Skeletal muscle cell (primary cell): ENCODE data around the gene CPA1.

Source experiments
- DNase-seq: peaks from one replicate; pipeline ENCODE4 v3.0.0-alpha.2; 2010; ENCODE audit warnings: low read depth
- H3K4me3 ChIP-seq: 2 replicates; pipeline ENCODE4 v1.5.1; 2011; ENCODE audit warnings: low read depth, mild to moderate bottlenecking, control low read depth, low read length, moderate library complexity

Gene CPA1

GRCh38 chr7:130387628-130388403 is 7.5 kb downstream of the CPA1 start:
- no peak overlapping the region for H3K4me3 ChIP-seq
- DNase-seq, result peak; percentile 82

GRCh38 chr7:130388671-130389070 is 8.4 kb downstream of the CPA1 start:
- H3K4me3 ChIP-seq, result no peak overlapping the region
- no peak for DNase-seq

DNA sequence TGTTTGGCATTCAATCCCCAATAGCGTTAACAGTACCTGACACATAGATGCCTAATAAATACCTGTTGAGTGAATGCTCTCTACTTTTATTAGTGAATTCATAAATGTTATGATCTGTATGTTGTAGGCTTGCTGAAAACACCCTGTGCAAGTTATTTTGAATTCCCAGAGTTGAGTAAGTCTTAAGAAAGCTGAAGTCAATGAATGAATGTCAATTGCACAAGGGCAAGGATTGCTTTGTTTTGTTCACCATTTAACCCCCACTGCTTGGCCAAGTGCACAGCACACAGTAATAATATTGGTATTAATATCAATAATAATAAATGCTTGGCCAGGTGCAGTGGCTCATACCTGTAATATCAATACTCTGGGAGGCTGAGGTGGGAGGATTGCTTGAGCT is 10.2 kb downstream of the CPA1 start:
- no peak overlapping the region for H3K4me3 ChIP-seq
- no peak for DNase-seq

DNA sequence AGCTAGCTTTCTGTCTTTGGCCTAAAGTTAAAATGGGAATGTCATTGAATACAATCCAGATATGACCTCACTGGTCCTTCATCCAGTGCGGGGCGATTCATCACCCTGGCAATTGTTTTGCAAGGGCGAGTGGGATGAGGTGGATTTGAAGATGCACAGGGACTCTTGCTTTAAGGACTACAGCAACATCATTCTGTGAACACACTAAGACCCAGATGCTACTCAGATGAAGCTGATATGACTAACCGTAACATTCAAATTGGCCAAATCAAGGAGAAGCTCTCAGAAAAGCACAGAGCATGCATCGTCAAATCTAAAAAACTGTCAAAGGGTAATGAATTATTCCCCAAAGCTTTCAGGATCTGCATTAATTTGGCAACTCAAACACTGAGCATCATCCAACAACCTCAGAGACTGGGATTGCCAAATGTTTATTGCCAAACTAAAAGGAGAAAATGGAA is 12.8 kb downstream of the CPA1 start:
- DNase-seq, result peak; percentile 60
- no peak overlapping the region for H3K4me3 ChIP-seq

GRCh38 chr7:130393841-130394411 is 13.6 kb downstream of the CPA1 start:
- no peak for DNase-seq

GRCh38 chr7:130394421-130395195 is 14.3 kb downstream of the CPA1 start:
- DNase-seq, result no peak
- no peak overlapping the region for H3K4me3 ChIP-seq

More at GRCh38 chr7:130393841-130394411, 13.6 kb downstream of the CPA1 start:
- H3K4me3 ChIP-seq, result no peak overlapping the region

GRCh38 chr7:130395421-130395820 is 15.1 kb downstream of the CPA1 start:
- no peak for DNase-seq

GRCh38 chr7:130396109-130396508 is 15.8 kb downstream of the CPA1 start:
- no peak overlapping the region for H3K4me3 ChIP-seq
- no peak for DNase-seq

More at GRCh38 chr7:130395421-130395820, 15.1 kb downstream of the CPA1 start:
- no peak overlapping the region for H3K4me3 ChIP-seq

DNA sequence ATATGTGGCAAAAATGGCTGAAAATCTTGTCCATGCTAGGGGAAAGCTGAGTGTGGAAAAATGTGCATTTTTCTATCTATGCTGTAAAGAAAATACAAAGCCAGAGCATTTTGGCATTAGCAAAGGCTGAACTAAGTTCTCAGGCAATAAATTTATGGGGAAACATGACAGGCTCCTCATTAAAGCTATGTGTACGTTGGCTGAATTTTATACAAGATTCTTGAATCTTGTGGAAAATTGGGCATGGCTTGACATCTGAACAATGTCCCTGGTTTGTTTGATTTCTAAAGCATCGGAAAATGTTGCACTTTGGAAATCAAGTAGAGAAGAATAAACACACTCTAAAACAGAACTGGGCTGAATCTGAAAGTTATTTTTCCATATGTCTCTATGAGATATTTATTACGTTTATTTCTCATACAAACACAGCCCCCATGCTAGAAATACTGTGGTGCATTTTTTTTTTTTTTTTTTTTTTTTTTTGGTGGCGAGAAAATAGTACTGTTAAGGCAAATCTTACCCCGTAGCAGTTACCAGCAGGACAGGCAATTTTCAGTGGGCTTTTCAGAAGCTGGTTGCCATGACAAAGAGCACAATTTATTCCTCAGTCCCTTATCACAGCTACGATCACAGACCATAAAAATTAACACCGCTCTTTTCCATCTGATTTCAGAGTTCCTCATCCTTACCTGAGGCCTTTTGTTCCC is 16.9 kb downstream of the CPA1 start:
- DNase-seq, result no peak
- no peak overlapping the region for H3K4me3 ChIP-seq

DNA sequence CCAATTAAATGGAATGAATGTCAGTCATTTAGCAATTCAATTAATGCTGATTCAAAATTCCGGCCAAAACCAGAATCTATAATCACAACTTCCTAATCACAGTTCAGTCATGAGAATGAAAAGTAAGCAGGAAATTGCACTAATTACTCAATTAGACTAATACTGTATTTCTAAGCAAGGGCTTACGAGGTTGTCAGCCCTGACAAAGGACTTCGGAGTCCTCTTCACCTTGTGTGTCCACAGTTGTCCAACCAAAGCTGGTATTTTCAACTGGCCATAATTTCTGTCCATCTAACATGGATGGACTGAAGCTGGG is 17.4 kb downstream of the CPA1 start:
- DNase-seq, result no peak
- no peak overlapping the region for H3K4me3 ChIP-seq

DNA sequence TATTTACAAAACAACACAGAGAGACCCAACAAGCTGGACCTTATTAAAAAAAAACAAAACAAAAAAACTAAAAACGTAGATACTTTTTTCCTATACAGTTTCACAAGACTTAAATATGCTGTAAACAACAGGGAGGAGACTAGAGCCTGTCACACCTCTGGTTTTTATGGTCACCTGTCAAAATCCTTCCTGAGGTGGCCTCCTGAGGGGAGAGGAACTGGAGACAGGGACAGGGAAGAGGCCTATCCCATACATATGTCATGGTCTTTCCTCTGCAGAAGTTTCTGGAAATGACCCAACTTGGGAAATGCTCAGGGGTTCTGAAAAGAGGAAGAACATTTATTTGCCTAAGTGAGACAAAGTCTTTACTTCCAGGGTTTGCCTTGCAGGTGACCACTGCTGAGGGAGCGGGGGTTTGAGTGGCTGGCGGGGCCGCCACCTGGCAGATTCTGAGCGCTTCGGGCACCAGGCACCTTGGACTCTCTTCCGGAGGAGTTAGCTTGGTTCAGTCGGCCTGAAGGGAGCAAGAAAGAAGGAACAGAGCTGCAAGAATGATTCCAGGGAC is 18.3 kb downstream of the CPA1 start:
- DNase-seq, result no peak
- H3K4me3 ChIP-seq, result no peak overlapping the region

GRCh38 chr7:130400120-130400572 is 19.9 kb downstream of the CPA1 start:
- DNase-seq, result no peak
- no peak overlapping the region for H3K4me3 ChIP-seq

- DNase-seq, result no peak
- H3K4me3 ChIP-seq, result no peak overlapping the region
Measured at GRCh38 chr7:130401101-130401500, 20.8 kb downstream of the CPA1 start.

DNA sequence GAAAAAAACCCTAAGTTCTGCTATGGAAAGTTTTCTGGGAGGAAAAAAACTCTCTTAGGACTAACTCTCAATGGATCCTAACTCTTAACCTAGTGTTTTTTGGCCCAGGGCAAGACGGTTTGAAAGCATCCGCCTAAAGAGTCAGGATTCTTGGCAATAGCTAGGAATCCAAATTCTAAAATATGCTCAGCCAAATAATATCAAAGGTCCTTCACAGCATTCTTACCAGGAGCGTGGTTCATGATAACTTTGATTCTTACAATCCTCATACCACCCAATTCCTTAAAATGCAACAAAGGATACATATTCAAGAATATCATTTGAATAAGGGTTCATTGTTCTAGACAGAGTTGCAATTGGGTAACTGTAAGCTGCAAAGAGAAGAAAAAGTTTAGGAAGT is 21.3 kb downstream of the CPA1 start:
- no peak overlapping the region for H3K4me3 ChIP-seq
- DNase-seq, result no peak

- H3K4me3 ChIP-seq, result no peak overlapping the region
- no peak for DNase-seq
Measured at GRCh38 chr7:130405003-130405402, 24.7 kb downstream of the CPA1 start.

DNA sequence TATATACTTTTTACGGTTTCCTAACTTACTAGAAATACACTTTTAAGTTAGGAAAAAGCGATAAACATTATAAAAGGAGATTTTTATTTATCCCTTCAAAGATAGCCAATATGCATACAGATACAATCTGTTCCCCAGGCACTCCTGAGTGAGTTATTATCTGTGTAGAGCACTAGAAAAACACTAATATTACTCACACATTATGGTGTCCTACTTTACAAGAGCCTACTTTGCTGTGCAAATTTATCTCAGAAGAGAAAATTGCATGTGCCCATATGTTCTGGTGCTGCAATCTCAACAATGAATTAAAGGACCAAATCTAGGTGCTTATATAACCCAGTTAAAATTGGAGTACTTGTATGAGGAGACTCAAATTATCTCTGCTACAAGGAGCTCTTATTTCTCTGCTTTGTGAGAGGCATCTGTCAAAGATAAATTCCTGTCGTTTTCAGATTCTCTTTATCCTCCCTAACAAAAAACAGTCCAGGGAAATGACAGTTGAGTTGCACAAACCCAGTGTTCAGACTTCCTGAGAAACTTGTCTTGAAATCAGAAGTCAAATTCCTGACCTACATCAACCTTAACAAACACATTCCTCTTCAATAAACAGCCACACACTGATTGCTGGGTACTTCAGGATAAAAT is 28.9 kb downstream of the CPA1 start:
- H3K4me3 ChIP-seq, result no peak overlapping the region
- no peak for DNase-seq

DNA sequence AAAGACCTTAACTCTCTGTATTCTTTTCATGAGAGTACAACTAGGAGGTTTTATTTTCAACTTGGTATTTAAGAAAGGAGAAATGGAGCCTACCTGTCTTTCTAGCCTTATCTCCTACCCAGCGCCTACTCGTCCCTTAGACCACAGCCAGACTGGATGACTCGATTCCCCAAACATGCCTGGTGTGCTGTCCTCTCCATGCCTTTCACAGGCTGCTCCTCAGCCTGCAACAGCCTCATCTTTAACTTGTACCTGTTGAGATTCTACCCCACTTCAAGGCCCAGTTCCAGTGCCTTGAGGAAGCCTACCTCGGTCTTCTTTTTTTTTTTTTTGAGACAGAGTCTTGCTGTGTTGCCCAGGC is 29.4 kb downstream of the CPA1 start:
- no peak for DNase-seq

GRCh38 chr7:130410868-130411541 is 30.7 kb downstream of the CPA1 start:
- no peak for DNase-seq
- no peak overlapping the region for H3K4me3 ChIP-seq

More for the DNA sequence above, 29.4 kb downstream of the CPA1 start:
- no peak overlapping the region for H3K4me3 ChIP-seq

DNA sequence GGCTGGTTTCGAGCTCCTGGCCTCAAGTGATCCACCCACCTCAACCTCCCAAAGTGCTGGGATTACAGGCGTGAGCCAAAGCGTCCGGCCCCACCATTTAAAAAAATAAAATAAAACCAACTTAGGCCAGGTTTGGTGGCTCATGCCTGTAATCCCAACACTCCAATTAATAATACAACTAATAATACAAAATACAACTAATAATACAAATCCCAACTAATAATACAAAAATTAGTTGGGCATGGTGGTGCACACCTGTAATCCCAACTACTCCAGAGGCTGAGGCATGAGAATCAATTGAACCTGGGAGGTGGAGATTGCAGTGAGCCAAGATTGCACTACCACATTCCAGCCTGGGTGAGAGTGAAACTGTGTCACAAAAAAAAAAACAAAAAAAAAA is 32.9 kb downstream of the CPA1 start:
- no peak overlapping the region for H3K4me3 ChIP-seq
- DNase-seq, result no peak
